GM18511 (cell line): Measurements from ENCODE around the gene TTPAL.

ENCODE experiments used
- ATAC-seq: cut with Tn5 transposase; IDR thresholded peaks from one replicate; pipeline ENCODE4 v1.9.1; 2021; ENCODE audit warnings: mild to moderate bottlenecking, moderate library complexity; ENCODE audit not compliant: unreplicated experiment

Gene TTPAL

GRCh38 chr20:44532981-44533331 lies 57.3 kb downstream of the TTPAL start:
- no peak for ATAC-seq

GRCh38 chr20:44533928-44534327 lies 58.3 kb downstream of the TTPAL start:
- no peak for ATAC-seq

- no peak for ATAC-seq
Observed at GRCh38 chr20:44536175-44536574, 60.5 kb downstream of the TTPAL start.

- no peak for ATAC-seq
Observed at GRCh38 chr20:44537993-44538392, 62.3 kb downstream of the TTPAL start.

GRCh38 chr20:44540834-44541233 lies 65.2 kb downstream of the TTPAL start:
- ATAC-seq = no peak

- no peak for ATAC-seq
Observed at GRCh38 chr20:44541992-44542391, 66.3 kb downstream of the TTPAL start.

- ATAC-seq = no peak
Observed at GRCh38 chr20:44542890-44543289, 67.2 kb downstream of the TTPAL start.

GRCh38 chr20:44543358-44543757 lies 67.7 kb downstream of the TTPAL start:
- ATAC-seq = no peak
